ENCODE measurements around the gene LTBP2.

LTBP2 gene

DNA sequence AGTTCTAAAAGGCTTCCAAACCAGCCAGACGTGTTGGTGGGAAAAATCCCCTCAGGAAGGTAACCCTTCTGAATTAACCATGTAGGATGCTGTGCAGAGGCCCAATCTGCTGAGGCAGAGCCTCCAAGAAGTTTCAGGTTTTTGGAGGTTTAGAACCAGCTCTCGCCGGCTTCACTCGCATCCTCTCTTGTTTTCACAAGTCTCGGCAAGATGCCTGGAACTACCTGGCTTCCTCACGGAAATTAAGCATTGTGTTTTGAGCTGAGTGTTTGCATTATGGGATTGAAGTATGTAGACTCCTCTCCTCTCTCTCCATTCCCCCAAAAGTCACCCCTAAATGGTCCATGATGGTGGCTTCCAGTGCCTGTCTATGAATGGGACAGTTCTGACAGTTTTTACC is 20.6 kb downstream of the LTBP2 start:
- DNase-seq (ENCODE audit: low spot score): no peak

DNA sequence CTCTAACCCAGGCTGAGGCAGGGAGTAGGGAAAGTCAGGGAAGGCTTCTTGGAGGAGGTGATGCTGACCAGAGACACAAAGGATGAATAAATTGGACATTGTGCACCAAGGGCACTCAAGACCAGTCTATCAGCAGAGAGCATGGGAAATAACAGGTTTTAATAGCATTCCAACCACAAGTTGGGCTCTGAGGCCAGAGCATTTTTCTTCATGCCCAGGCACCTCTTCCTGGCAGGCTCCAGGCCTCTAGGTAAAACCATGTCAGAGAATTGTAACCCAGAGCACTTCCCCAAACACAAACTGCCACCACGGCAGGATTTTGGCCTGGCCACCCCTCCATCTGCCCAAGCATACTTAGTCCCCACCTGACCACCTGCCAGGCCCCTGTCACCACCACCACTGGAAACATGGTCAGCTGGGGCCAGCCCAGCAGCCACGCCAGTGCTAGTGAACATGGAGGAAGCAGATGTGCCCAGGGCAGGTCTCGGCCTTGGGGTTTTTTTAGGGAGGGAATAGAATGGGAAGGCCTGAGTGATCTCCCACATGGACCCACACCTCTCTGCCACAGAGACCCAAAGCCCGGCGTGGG is 22.7 kb downstream of the LTBP2 start:
- DNase-seq (ENCODE audit: low spot score): no peak

DNA sequence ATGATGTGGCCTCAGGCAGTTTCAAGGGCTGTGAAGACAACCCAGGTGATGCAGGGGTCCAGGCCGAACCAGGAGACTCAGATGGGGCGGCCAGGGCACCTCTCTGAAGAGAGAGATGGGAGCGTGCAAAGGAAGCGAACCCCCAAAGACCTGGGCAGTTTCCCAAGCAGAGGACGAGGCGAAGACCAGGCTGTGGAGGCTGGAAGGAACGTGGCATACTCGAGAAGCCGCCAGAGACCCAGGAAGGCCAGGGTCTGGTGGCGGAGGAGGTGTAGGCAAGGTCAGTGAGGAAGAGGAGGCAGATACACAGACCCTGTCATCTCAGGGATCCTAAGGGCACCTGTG is 24.7 kb downstream of the LTBP2 start:
- DNase-seq (ENCODE audit: low spot score): no peak

DNA sequence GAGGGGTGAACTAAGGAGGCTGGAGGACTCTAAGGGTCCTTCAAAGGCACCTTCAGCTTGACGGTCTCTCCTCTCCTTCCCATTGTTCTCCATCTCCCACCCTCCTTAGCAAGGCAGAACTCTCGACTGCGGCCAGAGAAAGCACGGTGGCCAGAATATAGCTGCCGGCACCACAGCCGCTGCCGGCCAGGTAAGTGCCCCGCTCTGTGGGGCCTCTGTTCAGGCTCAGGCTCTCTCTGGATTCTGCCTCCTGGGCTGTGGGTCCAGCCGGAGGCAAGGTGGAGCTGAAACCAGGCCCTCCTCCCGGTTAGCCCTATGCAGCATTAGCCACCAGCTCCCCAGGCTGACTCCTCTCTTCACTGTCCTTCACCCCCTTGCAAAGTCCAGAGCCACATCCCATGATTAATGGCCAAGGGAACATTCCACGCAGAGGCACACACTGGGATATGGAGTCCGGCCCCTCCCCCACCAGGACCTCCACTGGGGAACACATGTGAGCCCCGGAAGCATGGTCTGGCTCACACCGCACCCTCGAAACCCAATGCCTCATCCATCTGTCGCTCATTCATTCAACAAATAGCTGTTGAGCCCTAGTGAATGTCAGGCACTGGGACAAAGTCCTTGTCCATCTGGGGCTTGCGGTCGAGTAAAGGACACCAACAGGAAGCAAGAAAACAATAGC is 25.2 kb downstream of the LTBP2 start:
- no peak for DNase-seq (ENCODE audit: low spot score)

DNA sequence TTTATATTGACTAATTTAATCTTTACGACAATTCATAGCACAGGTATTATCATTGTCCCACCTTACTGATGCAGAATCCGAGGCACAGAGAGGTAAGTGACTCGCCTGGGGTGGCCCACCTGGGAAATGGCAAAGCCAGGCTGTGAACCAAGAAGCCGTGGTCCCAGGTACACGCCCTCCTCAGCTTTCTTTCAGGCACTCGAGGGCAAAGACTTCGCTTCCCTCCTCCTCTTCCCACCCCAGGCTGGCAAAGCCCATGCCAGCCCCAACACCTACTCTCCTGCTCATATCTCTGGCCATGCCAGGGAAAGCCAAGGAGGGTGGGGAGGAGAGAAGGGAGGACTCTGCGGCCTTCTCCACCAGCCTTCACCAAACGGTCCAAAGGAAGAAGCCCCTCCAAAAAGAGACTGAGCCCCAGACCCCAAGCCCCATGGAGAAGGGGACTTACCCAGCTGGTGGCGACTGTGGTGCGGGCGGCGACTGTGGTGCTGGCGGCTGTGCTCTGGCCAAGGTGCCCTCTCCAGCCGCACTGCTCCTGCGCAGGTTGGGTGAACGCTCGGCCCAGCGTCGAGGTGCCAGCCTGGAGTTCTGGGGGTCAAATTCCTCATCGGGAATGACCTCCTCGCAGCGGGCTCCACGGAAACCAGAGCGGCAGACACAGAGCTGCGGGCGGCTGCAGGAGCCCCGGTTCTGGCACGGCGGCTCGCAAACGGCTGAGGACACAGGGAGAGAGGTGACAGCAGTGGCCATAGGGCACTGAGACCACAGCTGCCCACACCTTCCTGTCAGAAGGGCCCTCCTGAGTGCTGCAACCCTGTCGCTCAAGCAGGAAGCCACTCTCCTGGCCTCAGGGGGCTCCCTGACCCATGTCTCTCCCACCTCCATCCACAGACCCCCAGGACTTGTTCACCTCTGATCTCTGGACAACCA is 26.4 kb downstream of the LTBP2 start:
- DNase-seq (ENCODE audit: low spot score): no peak

DNA sequence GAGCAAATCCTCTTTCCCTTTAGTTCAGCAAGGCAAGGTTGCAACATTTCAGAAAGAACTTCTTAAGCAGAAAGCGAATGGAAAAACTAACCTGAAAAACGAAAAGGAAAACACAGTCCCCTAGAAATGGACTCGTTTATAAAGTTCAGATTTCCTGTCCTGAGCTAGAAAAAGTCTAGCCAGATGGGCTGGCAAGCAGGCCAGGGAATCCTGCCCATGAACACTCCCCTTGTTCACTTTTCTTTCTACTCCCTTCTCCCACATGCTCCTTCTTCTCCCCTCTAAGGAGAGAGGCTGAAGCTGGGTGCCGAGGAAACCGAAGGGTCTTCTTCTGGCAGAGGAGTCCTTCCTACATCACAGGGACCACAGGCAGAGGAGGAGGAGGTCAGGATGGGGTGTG is 27.1 kb downstream of the LTBP2 start:
- DNase-seq (ENCODE audit: low spot score): no peak

DNA sequence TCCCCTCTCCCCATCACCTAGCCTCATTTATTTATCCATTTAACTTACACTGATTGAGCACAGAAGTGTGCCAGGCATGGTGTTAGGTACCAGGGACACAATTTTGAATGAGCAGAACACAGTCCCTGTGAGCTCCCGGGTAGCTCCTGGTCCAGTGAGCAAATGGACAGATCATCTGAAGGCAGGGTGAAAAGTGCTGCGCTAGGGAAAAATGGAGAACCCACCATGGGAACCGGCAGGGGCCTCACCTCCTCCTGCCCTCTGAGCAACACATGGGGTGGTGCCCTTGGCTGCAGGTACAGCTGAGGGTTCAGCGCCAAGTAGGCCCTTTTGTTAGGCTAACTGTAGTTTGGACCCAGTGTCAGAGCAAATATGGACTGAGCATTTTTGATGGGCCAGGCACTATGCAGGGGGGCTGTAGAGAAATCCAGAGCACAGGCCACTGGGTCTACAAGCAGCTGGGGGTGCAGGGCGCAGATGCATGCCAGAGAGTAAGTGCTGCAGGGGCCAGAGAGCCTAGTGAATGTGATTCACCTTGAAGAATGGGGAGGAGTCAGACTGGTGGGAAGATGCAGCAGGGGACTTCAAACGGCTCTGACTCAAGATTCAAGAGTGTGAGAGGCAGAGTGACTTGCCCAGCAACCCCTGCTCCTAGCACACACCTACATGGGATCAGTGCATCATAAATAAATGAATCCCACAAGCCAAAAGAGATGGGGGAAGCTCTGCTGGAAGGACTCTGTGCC is 28.2 kb downstream of the LTBP2 start:
- no peak for DNase-seq (ENCODE audit: low spot score)

DNA sequence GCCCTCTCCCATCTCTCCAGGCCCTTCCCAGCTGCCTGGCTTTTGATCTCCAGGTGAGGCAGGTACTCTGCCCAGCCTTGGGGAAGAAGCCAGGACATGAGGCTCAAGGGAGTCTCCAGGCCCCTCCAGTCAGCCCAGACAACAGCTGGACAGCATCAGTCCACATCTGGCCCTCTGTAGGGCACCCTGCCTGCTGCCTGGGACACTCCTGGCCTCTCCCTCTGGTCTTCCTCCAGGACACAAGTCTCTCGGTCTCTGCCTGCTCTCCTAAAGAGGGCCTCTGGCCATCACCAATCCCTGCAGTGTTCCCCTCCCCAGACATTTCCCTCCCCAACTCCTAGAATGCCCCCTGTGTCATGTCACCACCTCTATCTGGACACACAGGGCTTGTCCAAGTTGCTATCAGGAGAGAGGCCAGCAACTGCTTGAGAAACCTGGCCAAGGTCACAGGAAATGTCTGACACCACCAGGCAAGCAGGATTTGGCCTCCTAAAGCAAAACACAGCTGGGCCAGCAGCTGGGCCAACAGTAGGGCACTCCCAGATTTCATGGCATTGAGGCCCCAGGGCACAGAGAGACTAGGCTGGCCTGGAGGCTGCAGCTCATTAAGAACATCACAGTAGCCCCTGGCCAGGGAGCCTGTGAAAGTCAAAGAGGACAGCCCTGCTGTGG is 29.0 kb downstream of the LTBP2 start:
- no peak for DNase-seq (ENCODE audit: low spot score)

DNA sequence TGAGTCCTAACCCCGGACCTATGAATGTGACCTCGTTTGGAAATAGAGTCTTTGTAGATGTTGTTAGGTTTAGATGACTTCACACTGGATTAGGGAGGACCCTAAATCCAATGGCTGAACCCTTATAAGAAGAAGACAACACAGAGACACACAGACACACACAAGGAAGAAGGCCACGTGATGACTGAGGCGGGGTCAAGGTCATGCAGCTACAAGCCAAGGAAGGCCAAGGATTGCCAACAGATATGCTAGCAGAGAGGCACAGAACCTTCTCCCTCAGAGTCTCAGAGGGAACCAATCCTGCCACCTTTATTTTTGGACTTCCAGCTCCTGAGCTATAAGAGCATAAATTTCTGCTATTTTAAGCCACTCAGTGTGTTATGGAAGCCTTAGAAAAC is 31.8 kb downstream of the LTBP2 start:
- DNase-seq (ENCODE audit: low spot score): no peak

DNA sequence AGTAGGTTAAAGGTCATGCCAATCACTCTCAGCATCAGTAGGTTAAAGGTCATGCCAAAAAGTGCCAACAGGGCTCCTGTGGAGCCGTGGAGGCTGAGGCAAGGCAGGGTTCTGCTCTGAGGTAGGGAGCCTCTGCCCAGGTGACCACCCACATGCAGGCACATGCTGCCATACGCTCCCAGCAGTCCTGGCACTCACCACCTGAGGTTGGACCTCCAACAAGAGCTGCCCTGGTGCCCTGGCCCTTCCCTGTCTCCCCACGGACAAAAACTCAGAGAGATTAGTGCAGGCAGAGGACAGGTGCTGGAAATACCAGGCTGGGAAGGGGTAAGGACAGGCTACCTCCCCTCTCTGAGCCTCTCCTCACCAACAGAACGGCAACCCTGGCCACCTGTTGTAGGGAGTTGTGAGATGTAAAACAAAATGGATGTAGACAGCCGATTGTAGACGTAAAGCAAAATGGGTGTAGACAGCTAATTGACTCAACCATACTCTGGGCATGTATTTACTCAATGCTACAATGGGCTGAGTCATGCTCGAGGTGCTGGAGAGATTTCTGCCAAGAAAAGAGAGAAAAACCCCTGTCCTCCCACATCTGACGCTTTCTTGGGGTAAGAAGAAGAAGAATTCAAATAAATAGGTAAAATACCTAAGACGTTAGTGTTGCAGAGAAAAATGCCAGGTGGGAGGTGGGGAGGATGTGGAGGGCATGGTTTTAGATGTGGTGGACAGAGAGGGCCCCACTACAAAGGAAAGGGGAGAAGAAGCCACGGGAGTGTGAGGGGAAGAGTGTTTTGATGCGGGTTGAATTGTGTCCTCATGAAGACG is 32.4 kb downstream of the LTBP2 start:
- no peak for DNase-seq (ENCODE audit: low spot score)

DNA sequence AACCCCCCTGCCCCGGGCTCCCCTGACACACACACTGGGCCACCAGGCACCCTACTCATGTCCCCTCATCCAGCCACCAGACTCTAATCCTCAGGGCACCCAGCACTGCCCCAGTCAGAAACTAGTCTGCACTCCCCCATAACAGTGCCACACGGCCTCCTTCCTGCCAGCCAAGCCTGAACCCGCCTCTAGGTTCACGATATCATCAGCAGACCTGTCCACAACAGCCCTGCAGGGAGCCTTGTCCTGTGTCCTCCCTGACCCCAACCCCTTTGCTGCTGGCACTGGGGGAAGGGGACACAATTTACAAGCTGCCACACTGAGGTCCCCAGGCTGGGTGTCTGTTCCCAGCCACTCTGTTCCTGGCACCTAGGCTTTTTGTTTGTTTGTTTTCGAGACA is 33.6 kb downstream of the LTBP2 start:
- no peak for DNase-seq (ENCODE audit: low spot score)

DNA sequence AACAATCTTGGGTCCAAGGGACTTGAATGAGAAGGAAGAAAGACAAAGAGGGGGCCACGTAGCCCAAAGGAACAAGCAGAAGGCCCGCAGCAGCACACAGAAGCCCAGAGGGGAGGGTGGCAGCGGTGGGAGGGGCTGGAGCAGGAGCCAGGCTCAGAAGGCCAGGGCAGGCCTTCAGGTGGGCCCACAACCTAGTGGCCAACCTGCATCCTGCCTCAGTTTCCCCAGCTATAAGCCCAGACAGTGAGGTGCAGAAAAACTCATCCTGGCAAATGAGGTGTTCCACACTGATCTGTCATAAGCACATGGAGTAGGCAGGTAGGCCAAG is 34.1 kb downstream of the LTBP2 start:
- DNase-seq (ENCODE audit: low spot score): no peak

DNA sequence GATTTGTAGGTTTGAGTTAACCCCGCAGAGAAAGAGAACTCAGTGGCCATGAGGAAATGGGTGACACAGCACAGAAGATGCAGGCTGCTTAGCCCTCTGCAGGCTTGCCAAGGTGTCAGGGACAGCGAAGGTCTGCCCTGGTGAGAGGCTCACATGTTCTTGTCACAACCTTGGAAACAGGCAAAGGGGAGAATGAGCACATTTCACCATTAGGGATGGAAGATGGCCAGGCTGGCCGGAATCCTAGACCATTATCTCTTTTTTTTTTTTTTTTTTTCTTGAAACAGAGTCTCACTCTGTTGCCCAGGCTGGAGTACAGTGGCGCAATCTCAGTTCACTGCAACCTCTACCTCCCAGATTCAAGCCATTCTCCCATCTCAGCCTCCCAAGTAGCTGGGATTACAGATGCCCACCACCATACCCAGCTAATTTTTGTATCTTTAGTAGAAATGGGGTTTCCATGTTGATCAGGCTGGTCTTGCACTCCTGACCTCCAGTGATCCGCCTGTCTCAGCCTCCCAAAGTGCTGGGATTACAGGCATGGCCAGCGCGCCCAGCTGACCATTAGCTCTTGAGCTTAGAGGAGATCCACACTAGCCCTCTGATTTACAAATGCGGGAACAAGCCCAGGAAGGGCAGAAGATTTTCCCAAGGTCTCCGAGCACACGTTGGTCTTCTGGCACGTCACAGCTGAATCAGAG is 34.6 kb downstream of the LTBP2 start:
- no peak for DNase-seq (ENCODE audit: low spot score)

DNA sequence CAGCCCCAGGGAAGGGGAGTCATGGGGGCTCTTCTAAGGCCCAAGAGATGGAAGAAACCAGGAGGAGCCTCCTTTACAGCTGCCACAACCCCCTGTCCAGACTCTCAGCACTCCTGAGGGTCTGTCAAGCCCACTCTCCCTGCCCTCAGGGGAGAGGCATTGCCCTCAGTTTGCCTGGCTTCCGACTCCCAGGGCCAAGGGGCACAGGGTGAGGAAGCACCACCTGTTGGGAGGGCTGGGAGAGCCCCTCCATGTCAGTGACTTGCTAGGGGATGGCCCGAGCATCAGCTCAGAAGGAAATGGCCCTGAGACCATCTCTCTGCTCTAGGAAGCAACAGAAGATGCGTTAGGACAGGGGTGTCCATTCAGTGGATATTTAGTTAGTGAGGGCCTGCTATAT is 36.1 kb downstream of the LTBP2 start:
- DNase-seq (ENCODE audit: low spot score): no peak

DNA sequence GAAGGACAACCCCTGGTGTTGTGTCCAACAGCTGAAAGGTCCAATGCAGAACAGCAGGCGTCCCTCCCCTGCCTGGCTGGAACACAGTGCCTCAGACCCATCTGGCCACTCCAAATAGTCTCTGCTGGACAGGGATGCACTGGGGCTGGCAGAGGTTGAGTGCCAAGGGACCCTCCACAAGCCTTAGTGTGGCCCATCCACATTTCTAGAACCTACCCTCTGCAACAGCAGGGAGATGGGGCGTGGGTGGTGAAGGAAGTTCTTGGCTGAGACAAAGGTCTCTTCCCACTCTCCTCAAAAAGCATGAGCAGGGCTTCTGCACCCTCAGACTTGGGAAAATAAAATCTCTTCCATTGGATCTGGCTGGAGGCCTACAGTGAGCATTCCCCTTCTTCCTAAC is 36.5 kb downstream of the LTBP2 start:
- no peak for DNase-seq (ENCODE audit: low spot score)

DNA sequence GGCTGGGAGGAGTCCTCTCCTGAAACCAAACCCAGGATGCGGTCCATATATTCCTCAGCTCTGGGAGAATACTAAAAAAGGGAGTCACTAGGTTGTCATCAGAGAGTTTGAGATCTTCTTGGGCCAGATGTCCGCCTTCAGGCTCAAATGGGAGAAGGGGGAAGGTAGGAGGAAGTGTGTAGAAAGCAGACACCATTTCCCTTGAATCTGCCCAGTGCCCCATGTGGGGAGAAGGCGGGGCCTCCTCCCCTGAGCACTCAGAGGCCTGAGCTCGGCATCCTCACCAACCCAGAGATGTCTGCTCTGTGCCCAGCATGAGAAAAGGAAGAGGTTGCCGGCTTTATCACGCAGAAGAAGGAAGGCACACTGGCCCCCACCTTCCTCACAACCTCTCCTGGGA is 37.3 kb downstream of the LTBP2 start:
- no peak for DNase-seq (ENCODE audit: low spot score)

DNA sequence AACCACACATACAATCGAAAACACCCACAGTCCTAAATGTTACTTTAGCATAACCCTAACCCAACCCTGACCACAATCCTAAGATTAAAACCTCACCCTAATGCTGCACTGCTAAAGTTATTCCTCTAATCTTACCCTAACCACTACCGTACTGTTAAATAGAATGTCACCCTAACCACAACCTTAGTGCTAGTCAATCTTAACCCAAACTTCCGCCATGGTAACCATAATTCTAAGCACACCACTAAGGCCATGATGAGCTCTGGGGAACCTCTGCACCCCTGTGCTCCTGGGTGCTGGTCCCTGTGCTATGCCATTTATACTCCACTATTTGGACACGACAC is 38.0 kb downstream of the LTBP2 start:
- DNase-seq (ENCODE audit: low spot score): no peak

DNA sequence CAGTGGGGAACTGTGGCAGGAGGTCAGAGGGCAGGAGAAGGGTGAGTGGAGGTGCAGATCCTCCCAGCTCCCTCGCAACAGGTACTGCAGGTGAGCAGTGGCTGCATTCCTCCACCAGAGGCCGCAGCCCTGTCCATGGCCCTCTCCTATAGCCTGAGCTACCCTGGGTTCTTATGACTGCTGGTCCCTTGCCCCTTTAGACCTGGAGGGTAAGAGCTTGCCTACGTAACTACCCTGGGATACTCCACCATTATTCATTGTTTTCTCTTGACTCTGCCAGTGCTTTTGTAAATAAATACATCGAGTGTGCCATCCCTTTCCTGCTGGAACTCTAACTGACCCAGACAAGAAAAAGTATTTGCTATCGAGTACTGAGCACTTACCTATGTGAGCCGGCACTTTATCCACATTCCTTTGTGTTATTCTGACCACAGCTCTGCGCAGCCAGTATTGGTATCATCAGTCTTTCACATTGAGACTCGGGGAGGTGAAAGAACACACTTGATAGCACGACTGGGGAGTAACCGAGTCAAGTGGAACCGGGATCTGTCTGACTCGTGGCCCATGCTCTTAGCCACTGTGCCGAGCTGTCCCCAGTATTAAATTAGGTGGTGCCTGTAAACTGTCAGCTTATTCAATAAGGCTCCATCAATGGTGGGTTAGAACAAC is 38.5 kb downstream of the LTBP2 start:
- DNase-seq (ENCODE audit: low spot score): peak; percentile 54

DNA sequence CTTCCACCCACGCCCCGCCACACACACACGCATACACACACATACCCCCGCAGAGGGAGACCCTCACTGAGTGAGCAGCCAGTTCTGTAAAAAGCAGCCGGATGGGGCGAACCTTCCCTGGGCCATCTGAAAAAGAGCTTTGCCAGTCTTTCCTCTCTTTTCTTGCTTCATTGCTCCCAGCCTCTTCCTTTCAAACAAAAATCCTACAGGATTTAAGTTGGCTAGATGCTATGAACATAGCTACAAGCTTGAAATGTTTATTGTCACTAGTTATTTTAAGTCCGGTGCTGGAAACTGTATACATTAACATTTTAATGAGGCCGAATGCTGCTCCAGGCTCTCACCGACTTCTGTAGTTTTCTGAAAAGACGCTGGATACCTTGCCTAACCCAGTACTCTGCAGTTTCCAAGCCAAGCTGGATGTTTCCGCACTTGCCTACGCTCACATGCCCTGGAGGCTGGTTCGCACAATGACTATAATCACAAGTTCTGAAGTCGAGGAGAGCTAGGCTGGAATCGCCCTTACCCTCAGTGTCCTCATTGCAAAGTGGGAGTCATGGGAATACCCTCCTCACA is 39.2 kb downstream of the LTBP2 start:
- no peak for DNase-seq (ENCODE audit: low spot score)

All from iPS-NIHi11 (cell line).